ENCODE results near the gene ABCB11. TPM values are rescaled to one million over a fixed set of nuclear protein-coding genes. Genes with fewer than 3 reads are reported as not detected.

Gene ABCB11
- total and polyA plus RNA-seq, 9 of the 15 experiments (the other 6 are each of a cell fraction or from before 2014, with no cell fraction given): 0.04 to 0.51 (median 0.10) TPM; not detected in 1

GRCh38 chr2:169050476-169051240, 19.5 kb upstream of the ABCB11 start (continued):
- peak in 1 of 2 experiments; percentile 67; a peak in 1 of 4 replicates for TF ChIP-seq ZNF318 (IDR thresholded peaks at IDR 0.05; ENCODE audit: borderline replicate concordance in 1 of 2, low read depth in 1 of 2)
- no peak for TF ChIP-seq ATF2 (CRISPR knock-in tag; IDR thresholded peaks at IDR 0.05)
- TF ChIP-seq ZNF431 (CRISPR knock-in tag; IDR thresholded peaks at IDR 0.05): no peak
- TF ChIP-seq ZFP1 (CRISPR knock-in tag; IDR thresholded peaks at IDR 0.05): no peak
- TF ChIP-seq, protein P1, sequence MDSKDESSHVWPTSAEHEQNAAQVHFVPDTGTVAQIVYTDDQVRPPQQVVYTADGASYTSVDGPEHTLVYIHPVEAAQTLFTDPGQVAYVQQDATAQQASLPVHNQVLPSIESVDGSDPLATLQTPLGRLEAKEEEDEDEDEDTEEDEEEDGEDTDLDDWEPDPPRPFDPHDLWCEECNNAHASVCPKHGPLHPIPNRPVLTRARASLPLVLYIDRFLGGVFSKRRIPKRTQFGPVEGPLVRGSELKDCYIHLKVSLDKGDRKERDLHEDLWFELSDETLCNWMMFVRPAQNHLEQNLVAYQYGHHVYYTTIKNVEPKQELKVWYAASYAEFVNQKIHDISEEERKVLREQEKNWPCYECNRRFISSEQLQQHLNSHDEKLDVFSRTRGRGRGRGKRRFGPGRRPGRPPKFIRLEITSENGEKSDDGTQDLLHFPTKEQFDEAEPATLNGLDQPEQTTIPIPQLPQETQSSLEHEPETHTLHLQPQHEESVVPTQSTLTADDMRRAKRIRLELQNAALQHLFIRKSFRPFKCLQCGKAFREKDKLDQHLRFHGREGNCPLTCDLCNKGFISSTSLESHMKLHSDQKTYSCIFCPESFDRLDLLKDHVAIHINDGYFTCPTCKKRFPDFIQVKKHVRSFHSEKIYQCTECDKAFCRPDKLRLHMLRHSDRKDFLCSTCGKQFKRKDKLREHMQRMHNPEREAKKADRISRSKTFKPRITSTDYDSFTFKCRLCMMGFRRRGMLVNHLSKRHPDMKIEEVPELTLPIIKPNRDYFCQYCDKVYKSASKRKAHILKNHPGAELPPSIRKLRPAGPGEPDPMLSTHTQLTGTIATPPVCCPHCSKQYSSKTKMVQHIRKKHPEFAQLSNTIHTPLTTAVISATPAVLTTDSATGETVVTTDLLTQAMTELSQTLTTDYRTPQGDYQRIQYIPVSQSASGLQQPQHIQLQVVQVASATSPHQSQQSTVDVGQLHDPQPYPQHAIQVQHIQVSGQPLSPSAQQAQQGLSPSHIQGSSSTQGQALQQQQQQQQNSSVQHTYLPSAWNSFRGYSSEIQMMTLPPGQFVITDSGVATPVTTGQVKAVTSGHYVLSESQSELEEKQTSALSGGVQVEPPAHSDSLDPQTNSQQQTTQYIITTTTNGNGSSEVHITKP (IDR thresholded peaks at IDR 0.05; ENCODE audit: partially characterized antibody): peak; percentile 69
- TF ChIP-seq C11orf30 (IDR thresholded peaks at IDR 0.05; ENCODE audit: low read depth): peak; percentile 97
